ENCODE results near the gene SOHLH1.

The SOHLH1 gene

DNA sequence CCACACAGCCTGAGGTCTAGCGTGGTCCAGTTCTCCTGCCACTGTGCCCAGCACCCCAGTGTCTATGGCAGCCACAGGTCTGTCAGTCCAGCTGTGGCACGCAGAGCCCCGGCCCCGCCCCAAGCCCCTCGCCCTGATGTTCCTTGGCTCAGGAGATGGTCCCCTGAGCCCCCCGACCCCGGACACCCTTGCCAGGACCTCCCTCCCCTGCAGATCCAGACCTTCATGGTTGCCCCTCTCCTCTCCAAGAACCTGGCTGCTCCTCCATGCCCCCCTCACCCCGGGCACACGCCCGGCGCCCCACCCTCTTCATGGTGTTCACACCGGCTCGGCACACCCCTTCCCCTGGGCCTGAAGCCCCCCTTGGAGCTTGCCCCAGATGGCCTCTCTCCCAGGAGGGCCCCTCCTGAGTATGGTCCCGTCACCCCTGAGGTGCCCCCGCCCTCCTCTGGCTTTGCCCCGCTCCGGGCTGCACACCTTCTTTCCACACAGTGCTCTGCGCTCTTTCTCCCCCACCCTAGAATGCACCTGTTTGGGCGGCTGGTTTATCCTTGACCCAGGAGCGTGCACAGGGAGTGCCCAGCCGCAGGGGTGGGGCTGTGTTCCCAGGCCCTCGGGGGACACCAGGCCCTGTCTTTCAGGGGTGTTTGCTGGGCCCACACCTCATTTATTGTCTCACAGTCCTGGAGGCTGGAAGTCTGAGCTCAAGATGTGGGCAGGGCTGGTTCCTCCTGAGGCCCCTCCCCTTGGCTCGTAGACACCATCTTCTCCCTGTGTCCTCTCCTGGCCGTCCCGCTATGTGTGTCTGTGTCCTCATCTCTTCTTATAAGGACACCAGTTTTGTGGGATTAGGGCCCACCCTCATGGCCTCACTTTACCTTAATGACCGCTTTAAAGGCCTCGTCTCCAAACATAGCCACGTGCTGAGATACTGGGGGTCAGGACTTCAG, 40.3 kb upstream of the SOHLH1 start:
- Histone ChIP-seq H3K27me3 (ENCODE audit: control insufficient read depth, insufficient read depth, low read length) (peaks cover 17% of the 10 kb centered on the region), H3K4me1 (ENCODE audit: control insufficient read depth, insufficient read depth, low read length) (no peaks in the 10 kb centered on the region), H3K27ac (ENCODE audit: low read depth, low read length) (no peak overlapping the region)

DNA sequence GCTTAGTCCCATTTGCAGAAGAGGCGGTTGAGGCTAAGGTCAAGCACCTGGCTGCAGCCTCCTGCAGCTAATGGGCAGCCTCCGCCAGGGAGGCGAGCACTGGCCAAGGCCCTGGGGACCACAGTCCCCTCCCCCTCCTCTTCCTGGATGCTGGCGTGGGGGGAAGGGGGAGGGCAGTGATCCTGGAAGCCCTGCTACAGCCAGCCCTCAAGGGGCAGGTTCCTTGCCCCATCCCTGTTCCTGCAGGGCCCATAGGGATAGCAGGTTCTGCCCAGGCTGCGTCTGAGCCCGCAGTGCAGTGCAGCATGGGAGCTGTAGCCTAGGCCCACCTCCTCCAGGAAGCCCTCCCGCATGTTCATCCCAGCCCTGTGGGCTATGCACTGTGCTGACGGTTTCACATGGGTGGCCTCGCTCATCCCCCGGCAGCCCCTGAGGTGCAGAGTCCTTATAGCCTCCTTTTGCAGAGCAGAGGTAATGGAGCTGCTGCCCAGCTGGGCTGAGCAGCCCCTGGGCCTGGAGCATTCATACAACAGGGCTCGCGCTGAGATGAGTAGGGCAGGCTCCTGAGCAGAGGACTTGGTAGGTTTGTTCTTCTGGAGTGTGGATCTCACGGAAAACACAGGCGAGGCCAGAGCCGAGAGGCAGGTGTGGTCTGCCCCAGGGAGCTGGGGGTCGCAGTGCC, 38.7 kb upstream of the SOHLH1 start:
- Histone ChIP-seq H3K36me3 (ENCODE audit: control insufficient read depth, insufficient read depth, low read length) (no peaks in the 10 kb centered on the region), H3K9ac (ENCODE audit: low read depth, low read length) (no peak overlapping the region), H3K4me1 (ENCODE audit: control insufficient read depth, insufficient read depth, low read length) (no peaks in the 10 kb centered on the region), H3K27me3 (ENCODE audit: control insufficient read depth, insufficient read depth, low read length) (peaks cover 17% of the 10 kb centered on the region), H3K4me3 (ENCODE audit: low read depth, low read length) (no peak overlapping the region), H3K9me3 (ENCODE audit: control insufficient read depth, insufficient read depth, low read length) (no peaks in the 10 kb centered on the region), H3K27ac (ENCODE audit: low read depth, low read length) (no peak overlapping the region)

More for the DNA sequence above, 40.3 kb upstream of the SOHLH1 start:
- Histone ChIP-seq H3K9ac (ENCODE audit: low read depth, low read length) (no peak overlapping the region), H3K9me3 (ENCODE audit: control insufficient read depth, insufficient read depth, low read length) (no peaks in the 10 kb centered on the region), H3K36me3 (ENCODE audit: control insufficient read depth, insufficient read depth, low read length) (no peaks in the 10 kb centered on the region), H3K4me3 (ENCODE audit: low read depth, low read length) (no peak overlapping the region)

DNA sequence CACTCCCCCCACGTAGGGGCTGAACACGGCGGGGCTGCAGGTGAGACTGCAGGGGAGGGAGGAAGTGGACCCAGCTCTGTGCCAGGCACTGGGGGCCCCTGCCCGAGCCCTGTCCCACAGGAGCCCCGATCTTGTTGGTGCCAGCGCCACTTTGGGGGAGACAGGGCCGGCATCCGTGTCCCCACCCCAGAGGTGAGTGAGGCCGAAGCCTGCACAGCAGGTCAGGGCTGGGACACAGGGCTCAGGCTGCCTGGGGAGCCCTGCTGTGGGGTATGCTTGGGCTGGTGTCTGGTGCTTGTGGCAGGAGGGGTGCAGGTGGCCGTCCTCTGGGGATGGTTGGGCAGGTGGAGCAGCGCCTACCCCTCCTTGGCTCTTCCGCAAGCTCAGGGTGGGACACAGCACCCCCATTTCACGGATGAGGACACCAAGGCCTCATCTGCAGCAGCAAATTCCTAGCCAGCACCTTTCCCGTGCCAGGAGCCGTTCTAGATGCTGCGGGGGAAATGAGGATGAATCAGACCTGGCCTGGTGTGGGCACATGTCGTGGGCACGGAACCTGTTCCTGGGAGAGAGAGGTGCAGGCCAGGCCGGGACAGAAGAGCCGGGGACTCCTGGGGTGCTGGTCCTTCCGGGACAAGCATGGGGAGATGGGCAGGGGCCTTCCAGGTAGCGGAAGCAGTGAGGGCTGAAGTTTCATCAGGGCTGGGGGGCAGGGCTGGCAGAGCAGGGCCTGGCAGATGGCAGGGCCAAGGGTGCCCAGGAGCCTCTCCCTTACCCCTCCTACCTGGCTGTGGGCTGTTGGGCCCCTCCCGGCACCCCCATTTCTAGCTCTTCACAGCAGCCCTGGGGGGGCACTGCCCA, 37.9 kb upstream of the SOHLH1 start:
- Histone ChIP-seq H3K4me3 (ENCODE audit: low read depth, low read length) (no peak overlapping the region), H3K4me1 (ENCODE audit: control insufficient read depth, insufficient read depth, low read length) (no peaks in the 10 kb centered on the region), H3K9ac (ENCODE audit: low read depth, low read length) (no peak overlapping the region), H3K27me3 (ENCODE audit: control insufficient read depth, insufficient read depth, low read length) (peaks cover 17% of the 10 kb centered on the region), H3K36me3 (ENCODE audit: control insufficient read depth, insufficient read depth, low read length) (no peaks in the 10 kb centered on the region), H3K27ac (ENCODE audit: low read depth, low read length) (no peak overlapping the region), H3K9me3 (ENCODE audit: control insufficient read depth, insufficient read depth, low read length) (peaks cover 3% of the 10 kb centered on the region; the same call in 1 of the 2 replicates)

DNA sequence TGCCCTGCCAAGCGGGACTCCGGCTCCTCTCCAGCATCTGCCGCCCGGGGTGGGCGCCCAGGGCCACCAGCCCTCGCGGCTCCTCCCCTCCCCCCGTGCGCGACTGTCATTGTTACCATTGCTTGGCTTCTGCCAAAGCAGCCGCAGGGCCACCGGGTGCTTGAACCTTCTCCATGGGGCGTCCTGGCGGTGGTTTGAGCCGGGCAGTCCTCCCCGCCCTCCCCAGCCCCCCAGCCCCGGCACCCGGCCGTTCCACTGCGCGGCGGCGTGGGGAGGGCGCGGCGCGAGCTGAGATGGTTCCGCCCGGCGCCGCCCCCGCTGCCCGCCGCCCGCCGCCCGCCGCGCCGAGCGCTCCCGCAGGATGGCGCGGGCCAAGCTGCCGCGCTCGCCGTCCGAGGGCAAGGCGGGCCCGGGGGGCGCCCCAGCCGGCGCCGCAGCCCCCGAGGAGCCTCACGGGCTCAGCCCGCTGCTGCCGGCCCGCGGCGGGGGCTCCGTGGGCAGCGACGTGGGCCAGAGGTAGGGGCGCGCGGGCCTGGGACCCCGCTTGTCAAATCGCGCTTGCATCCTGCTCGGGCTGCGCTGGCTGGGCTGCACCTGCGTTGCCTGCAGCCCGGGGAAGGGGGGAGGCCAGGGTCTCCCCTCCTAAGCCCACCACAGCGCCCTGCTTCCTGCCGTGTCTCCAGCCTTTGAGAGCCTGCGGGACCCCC, 37.1 kb upstream of the SOHLH1 start:
- peaks cover 17% of the 10 kb centered on the region for H3K27me3 ChIP-seq (ENCODE audit: control insufficient read depth, insufficient read depth, low read length)
- no peak overlapping the region for H3K27ac ChIP-seq (ENCODE audit: low read depth, low read length)
- peaks cover 3% of the 10 kb centered on the region; the same call in 1 of the 2 replicates for H3K9me3 ChIP-seq (ENCODE audit: control insufficient read depth, insufficient read depth, low read length)
- H3K4me1 ChIP-seq (ENCODE audit: control insufficient read depth, insufficient read depth, low read length), result no peaks in the 10 kb centered on the region
- no peak overlapping the region for H3K9ac ChIP-seq (ENCODE audit: low read depth, low read length)
- H3K4me3 ChIP-seq (ENCODE audit: low read depth, low read length), result peak overlapping the region; percentile 40; the same call in 1 of the 2 replicates
- no peaks in the 10 kb centered on the region for H3K36me3 ChIP-seq (ENCODE audit: control insufficient read depth, insufficient read depth, low read length)

DNA sequence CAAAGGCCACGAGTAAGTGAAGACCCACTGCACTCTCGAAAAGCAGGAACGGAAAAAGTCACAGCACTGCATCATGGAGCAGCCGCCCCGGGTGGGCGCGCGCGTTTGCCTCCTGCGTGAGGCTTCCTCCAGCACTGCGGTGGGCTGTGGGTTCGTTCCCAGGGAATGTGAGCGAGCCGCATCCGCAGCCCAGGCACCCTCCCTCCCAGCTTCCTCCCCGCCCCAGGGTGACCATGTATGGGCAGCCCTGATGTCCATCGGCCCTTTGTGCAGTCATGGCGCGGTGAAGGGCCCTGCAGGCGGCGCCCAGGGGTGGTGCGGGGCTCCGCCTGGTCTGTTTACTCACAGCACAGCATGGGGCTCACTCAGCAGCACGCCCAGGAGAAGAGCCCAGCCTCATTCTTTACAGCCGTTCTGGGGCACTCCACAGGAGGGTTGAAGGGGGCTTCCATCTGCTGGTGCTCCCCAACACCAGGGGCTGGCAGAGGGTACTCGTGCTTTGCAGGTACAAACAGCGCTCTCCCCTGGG, 35.4 kb upstream of the SOHLH1 start:
- Histone ChIP-seq H3K4me3 (ENCODE audit: low read depth, low read length) (no peak overlapping the region), H3K27me3 (ENCODE audit: control insufficient read depth, insufficient read depth, low read length) (peaks cover 17% of the 10 kb centered on the region), H3K9me3 (ENCODE audit: control insufficient read depth, insufficient read depth, low read length) (peaks cover 3% of the 10 kb centered on the region; the same call in 1 of the 2 replicates), H3K36me3 (ENCODE audit: control insufficient read depth, insufficient read depth, low read length) (no peaks in the 10 kb centered on the region), H3K27ac (ENCODE audit: low read depth, low read length) (no peak overlapping the region), H3K9ac (ENCODE audit: low read depth, low read length) (no peak overlapping the region), H3K4me1 (ENCODE audit: control insufficient read depth, insufficient read depth, low read length) (no peaks in the 10 kb centered on the region)

DNA sequence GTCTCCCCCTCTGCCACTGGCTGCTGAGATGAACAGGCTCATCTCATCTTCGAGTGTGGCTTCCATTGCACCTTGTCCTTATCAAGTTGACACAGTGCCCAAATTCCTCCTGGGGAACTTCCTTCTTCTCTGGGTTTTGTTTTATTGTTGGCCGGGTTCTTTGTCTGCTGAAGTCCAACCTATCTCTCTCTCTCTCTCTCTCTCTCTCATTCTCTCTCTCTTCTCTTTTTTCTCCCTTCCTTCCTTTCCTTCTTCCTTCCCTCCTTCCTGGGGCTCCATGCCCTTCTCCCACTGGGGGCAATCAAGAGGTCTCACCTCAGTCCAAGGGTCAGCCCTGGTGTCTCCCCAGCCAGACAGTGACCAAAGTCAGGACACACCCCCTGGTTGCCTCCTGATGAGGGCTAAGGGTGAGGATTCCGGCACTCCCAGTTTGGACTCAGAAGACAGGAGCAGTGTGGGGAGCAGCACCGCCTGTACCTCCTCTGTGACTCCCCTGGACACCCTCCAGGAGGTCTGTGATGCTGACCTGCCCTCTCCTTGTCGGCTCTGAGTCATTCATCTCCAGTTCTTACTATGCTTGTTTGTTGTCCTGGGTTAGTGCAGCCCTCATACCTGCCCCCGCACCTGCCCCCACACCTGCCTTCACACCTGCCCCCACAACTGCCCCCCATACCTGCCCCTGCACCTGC, 33.4 kb upstream of the SOHLH1 start:
- H3K27ac ChIP-seq (ENCODE audit: low read depth, low read length), result no peak overlapping the region
- peaks cover 17% of the 10 kb centered on the region for H3K27me3 ChIP-seq (ENCODE audit: control insufficient read depth, insufficient read depth, low read length)
- peaks cover 3% of the 10 kb centered on the region; the same call in 1 of the 2 replicates for H3K9me3 ChIP-seq (ENCODE audit: control insufficient read depth, insufficient read depth, low read length)
- H3K4me3 ChIP-seq (ENCODE audit: low read depth, low read length), result no peak overlapping the region
- H3K4me1 ChIP-seq (ENCODE audit: control insufficient read depth, insufficient read depth, low read length), result peaks cover 7% of the 10 kb centered on the region
- no peaks in the 10 kb centered on the region for H3K36me3 ChIP-seq (ENCODE audit: control insufficient read depth, insufficient read depth, low read length)
- no peak overlapping the region for H3K9ac ChIP-seq (ENCODE audit: low read depth, low read length)

DNA sequence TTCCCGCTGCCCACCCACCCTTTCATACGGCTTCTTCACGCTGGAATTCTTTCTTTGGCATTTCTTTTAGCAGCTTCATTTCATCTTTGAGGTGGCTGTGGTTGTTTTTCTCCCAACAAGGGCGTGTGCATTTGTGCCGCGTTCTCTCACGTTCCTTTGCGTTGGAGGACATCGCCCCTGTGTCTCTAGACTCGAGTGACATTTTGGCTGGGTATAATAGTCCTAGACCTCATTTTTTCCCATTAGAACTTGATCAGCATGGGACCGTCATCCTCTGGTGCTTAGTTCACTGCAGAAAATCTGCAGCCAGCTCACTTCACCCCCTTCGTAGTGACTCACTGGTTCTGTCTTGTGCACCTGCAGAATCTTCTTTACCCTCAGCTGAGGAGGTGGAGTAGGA, 32.2 kb upstream of the SOHLH1 start:
- Histone ChIP-seq H3K4me1 (ENCODE audit: control insufficient read depth, insufficient read depth, low read length) (peaks cover 8% of the 10 kb centered on the region), H3K27ac (ENCODE audit: low read depth, low read length) (no peak overlapping the region), H3K27me3 (ENCODE audit: control insufficient read depth, insufficient read depth, low read length) (peaks cover 7% of the 10 kb centered on the region; the same call in 1 of the 2 replicates), H3K4me3 (ENCODE audit: low read depth, low read length) (no peak overlapping the region), H3K36me3 (ENCODE audit: control insufficient read depth, insufficient read depth, low read length) (no peaks in the 10 kb centered on the region), H3K9ac (ENCODE audit: low read depth, low read length) (no peak overlapping the region), H3K9me3 (ENCODE audit: control insufficient read depth, insufficient read depth, low read length) (peaks cover 3% of the 10 kb centered on the region; the same call in 1 of the 2 replicates)

DNA sequence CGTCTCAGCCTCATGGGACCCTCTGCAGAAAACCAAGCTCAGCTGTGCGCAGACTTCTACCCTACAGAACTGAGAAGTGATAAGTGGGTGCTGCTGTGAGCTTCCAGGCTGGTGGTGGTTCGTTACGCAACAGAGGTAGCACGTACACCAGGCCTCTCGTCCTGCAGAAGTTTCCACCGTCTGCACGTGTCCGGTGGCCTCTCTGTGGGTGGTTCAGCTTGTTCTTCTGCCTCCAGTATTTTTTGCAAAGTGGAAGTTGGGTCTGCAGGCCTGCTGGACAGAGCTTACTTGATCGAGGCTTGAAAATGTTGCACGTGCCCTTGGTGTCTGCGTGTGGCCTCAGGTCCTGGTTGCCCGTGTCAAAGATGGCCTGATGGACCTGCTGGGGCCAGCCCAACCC, 30.2 kb upstream of the SOHLH1 start:
- peaks cover 3% of the 10 kb centered on the region; the same call in 1 of the 2 replicates for H3K9me3 ChIP-seq (ENCODE audit: control insufficient read depth, insufficient read depth, low read length)
- no peak overlapping the region for H3K4me3 ChIP-seq (ENCODE audit: low read depth, low read length)
- no peaks in the 10 kb centered on the region for H3K36me3 ChIP-seq (ENCODE audit: control insufficient read depth, insufficient read depth, low read length)
- H3K27ac ChIP-seq (ENCODE audit: low read depth, low read length), result no peak overlapping the region
- H3K9ac ChIP-seq (ENCODE audit: low read depth, low read length), result no peak overlapping the region
- H3K27me3 ChIP-seq (ENCODE audit: control insufficient read depth, insufficient read depth, low read length), result no peaks in the 10 kb centered on the region
- peaks cover 8% of the 10 kb centered on the region for H3K4me1 ChIP-seq (ENCODE audit: control insufficient read depth, insufficient read depth, low read length)

DNA sequence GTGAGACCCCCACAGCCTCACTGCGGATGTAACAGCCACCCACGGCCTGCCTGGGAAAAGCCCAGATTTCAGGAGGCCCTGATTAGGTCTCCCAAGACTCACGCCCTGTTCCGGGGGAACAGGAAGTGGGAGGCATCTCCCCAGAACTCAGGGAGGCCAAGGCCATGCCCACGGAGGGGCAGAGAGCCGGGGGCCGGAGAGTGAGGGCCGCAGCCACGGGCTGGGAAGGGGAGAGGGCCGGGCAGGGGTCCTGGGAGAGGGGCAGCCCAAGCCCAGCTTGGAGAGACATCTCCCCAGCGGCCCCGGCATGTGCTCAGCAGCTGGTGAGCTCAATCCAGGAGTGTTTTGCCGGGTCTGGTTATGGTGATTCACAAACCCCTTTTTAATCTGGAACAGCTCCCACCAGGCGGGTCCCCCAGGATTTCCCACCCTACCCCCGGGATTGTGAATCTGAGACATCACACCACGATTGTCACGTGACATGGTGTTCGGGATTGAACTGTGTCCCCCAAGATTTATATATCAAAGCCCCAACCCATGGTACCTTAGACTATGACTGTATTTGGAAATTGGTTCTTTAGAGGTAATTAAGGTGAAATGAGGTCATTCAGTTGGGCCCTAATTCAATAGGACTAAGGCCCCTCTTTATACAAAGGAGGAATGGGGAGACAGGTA, 29.3 kb upstream of the SOHLH1 start:
- Histone ChIP-seq H3K27ac (ENCODE audit: low read depth, low read length) (no peak overlapping the region), H3K36me3 (ENCODE audit: control insufficient read depth, insufficient read depth, low read length) (no peaks in the 10 kb centered on the region), H3K9ac (ENCODE audit: low read depth, low read length) (no peak overlapping the region), H3K4me3 (ENCODE audit: low read depth, low read length) (no peak overlapping the region), H3K4me1 (ENCODE audit: control insufficient read depth, insufficient read depth, low read length) (peaks cover 8% of the 10 kb centered on the region), H3K27me3 (ENCODE audit: control insufficient read depth, insufficient read depth, low read length) (no peaks in the 10 kb centered on the region), H3K9me3 (ENCODE audit: control insufficient read depth, insufficient read depth, low read length) (peaks cover 3% of the 10 kb centered on the region; the same call in 1 of the 2 replicates)

Measured in HUES48 (cell line).